Karpas-422 (cell line): ENCODE data around the gene ACTMAP. TPM values are rescaled to one million over a fixed set of nuclear protein-coding genes. Genes with fewer than 3 reads are reported as not detected.

ENCODE experiments used
- DNase-seq: peaks from one replicate; pipeline ENCODE4 v3.0.0-alpha.2; 2015
- H2AFZ ChIP-seq: fragments of 200-600 bp; sonication (generic); 2 replicates; pipeline ENCODE4 v1.6.1; 2014; ENCODE audit warnings: antibody characterized with exemption, low read length, mixed read lengths
- H3K27ac ChIP-seq: fragments of 200-600 bp; sonication (generic); 2 replicates; pipeline ENCODE4 v1.5.1; 2014; ENCODE audit warnings: mild to moderate bottlenecking, low read length, moderate library complexity
- H3K27me3 ChIP-seq: fragments of 200-600 bp; sonication (generic); 2 replicates; pipeline ENCODE4 v1.6.1; 2014; ENCODE audit warnings: low read length, mixed read lengths
- H3K36me3 ChIP-seq: fragments of 200-600 bp; sonication (generic); 2 replicates; pipeline ENCODE4 v1.6.1; 2014; ENCODE audit warnings: low read length, mixed read lengths; ENCODE audit not compliant: insufficient read depth
- H3K4me1 ChIP-seq: fragments of 200-600 bp; sonication (generic); 2 replicates; pipeline ENCODE4 v1.6.1; 2014; ENCODE audit warnings: mild to moderate bottlenecking, low read length, mixed read lengths
- H3K4me2 ChIP-seq: fragments of 200-600 bp; sonication (generic); 2 replicates; pipeline ENCODE4 v1.6.1; 2014; ENCODE audit warnings: low read length, low read depth, mild to moderate bottlenecking; ENCODE audit not compliant: poor library complexity, severe bottlenecking
- H3K4me3 ChIP-seq: fragments of 200-600 bp; sonication (generic); 2 replicates; pipeline ENCODE4 v1.5.1; 2014; ENCODE audit warnings: mild to moderate bottlenecking, antibody characterized with exemption, low read length, mixed read lengths
- H3K79me2 ChIP-seq: fragments of 200-600 bp; sonication (generic); 2 replicates; pipeline ENCODE4 v1.6.1; 2014; ENCODE audit warnings: mild to moderate bottlenecking, low read length, mixed read lengths
- H3K9ac ChIP-seq: fragments of 200-600 bp; sonication (generic); 2 replicates; pipeline ENCODE4 v1.6.0; 2014; ENCODE audit warnings: low read length
- H3K9me2 ChIP-seq: fragments of 200-600 bp; sonication (generic), shearing (Covaris generic); replicated peaks from 2 replicates; pipeline ENCODE4 v1.6.0; 2014; ENCODE audit warnings: mild to moderate bottlenecking, low read length, moderate library complexity; ENCODE audit not compliant: insufficient read depth
- H3K9me3 ChIP-seq: fragments of 300-700, 200-600 bp; sonication (generic); 2 replicates; pipeline ENCODE4 v1.6.1; 2014; ENCODE audit warnings: low read length, mixed read lengths
- H4K20me1 ChIP-seq: fragments of 200-600 bp; sonication (generic); 2 replicates; pipeline ENCODE4 v1.6.1; 2014; ENCODE audit warnings: mild to moderate bottlenecking, antibody characterized with exemption, low read length, low read depth; ENCODE audit not compliant: insufficient read depth
- total RNA-seq: library from RNA; depleted of rRNA; stranded (reverse); fragments of >200 nt; shearing (Covaris generic); gene quantifications from 2 replicates; pipeline ENCODE4 v1.2.3, GENCODE V29; 2014; ENCODE audit warnings: low replicate concordance

The ACTMAP gene
- total RNA-seq, 1 experiment from 2014 or later, result 5.8 TPM

- Histone ChIP-seq H3K9me2 (no peaks in the 10 kb centered on the region), H3K9me3 (no peaks in the 10 kb centered on the region), H4K20me1 (no peaks in the 10 kb centered on the region), H2AFZ (no peak overlapping the region), H3K9ac (no peak overlapping the region), H3K36me3 (no peaks in the 10 kb centered on the region), H3K27me3 (no peaks in the 10 kb centered on the region), H3K4me1 (peaks cover 21% of the 10 kb centered on the region), H3K4me2 (no peak overlapping the region), H3K27ac (no peak overlapping the region), H3K4me3 (no peak overlapping the region), H3K79me2 (peaks cover 20% of the 10 kb centered on the region)
- peak; percentile 72 for DNase-seq
Observed at GRCh38 chr19:40744554-40745401, 5.5 kb downstream of the ACTMAP start.

DNA sequence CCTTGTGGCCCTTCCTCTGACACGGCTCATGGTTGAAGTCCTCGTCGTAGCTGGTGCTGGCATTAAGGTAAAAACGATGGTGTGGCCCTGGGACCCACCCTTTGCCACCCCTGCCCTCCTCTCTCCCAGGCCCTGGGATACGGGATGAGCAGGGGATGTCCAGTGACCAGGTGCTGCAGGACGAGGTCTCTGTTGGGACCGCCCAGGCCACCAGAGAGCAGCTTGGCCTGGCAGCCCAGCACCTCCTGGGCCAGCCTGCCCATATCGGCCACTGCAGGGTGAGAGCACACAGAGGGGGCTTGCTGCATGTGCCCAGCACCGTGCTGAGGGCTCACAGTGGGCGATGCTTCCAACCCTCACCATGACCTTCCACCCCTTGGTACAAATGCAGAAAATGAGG lies 6.4 kb downstream of the ACTMAP start:
- Histone ChIP-seq H3K79me2 (peaks cover 13% of the 10 kb centered on the region), H2AFZ (no peak overlapping the region), H3K4me1 (peaks cover 13% of the 10 kb centered on the region), H3K36me3 (no peaks in the 10 kb centered on the region), H4K20me1 (no peaks in the 10 kb centered on the region), H3K9ac (no peak overlapping the region), H3K9me3 (no peaks in the 10 kb centered on the region), H3K4me2 (no peak overlapping the region), H3K9me2 (no peaks in the 10 kb centered on the region), H3K27ac (no peak overlapping the region), H3K4me3 (no peak overlapping the region), H3K27me3 (no peaks in the 10 kb centered on the region)
- no peak for DNase-seq

DNA sequence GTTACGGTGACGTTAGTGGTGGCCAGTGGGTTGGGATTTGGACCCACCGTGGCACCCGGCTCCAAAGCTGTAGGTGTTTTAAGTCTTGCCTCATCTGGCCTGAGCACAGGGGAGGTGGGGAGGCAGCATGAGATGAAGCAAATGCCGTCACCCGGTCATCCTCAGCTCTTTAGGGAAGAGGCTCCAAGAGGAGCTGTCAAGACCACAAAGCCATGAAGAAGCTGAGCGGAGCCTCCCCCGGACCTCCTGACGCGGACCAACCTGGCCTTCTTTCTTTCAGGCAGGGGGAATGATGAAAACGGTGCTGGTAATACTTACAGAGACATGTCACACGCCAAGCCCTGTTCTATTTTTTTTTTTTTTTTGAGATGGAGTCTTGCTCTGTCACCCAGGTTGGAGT lies 7.4 kb downstream of the ACTMAP start:
- DNase-seq, result no peak
- no peak overlapping the region for H3K27ac ChIP-seq
- H3K79me2 ChIP-seq, result peaks cover 4% of the 10 kb centered on the region
- no peaks in the 10 kb centered on the region for H3K9me2 ChIP-seq
- H3K4me3 ChIP-seq, result no peak overlapping the region
- H3K36me3 ChIP-seq, result no peaks in the 10 kb centered on the region
- no peak overlapping the region for H3K4me2 ChIP-seq
- H3K27me3 ChIP-seq, result no peaks in the 10 kb centered on the region
- no peaks in the 10 kb centered on the region for H4K20me1 ChIP-seq
- H2AFZ ChIP-seq, result no peak overlapping the region
- no peaks in the 10 kb centered on the region for H3K9me3 ChIP-seq
- H3K4me1 ChIP-seq, result peaks cover 2% of the 10 kb centered on the region
- H3K9ac ChIP-seq, result no peak overlapping the region

DNA sequence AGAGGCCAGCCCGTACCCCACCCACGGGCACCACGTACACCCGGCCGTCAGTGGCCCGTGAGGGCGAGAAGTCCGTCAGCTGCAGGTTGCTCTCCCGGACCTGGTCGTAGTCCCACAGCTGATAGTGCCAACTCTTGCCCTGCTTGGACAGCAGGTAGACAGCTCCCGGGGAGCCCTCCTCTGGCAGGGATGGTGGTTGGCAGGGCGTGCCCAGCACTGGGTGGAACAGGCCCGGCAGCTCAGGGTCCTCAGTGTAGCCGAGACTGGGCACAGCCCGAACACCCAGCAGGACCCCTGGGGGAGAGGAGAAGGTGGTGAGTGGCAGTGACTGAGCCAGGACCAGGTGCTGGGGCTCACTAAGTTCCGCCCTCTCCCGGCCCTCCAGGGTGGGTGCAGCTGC lies 7.8 kb downstream of the ACTMAP start:
- H3K4me1 ChIP-seq, result no peaks in the 10 kb centered on the region
- H3K9ac ChIP-seq, result no peak overlapping the region
- no peak overlapping the region for H2AFZ ChIP-seq
- no peak overlapping the region for H3K4me2 ChIP-seq
- H3K79me2 ChIP-seq, result no peaks in the 10 kb centered on the region
- no peaks in the 10 kb centered on the region for H4K20me1 ChIP-seq
- no peaks in the 10 kb centered on the region for H3K9me2 ChIP-seq
- H3K27me3 ChIP-seq, result no peaks in the 10 kb centered on the region
- DNase-seq, result no peak
- no peaks in the 10 kb centered on the region for H3K36me3 ChIP-seq
- H3K9me3 ChIP-seq, result no peaks in the 10 kb centered on the region
- H3K4me3 ChIP-seq, result no peak overlapping the region
- H3K27ac ChIP-seq, result no peak overlapping the region

DNA sequence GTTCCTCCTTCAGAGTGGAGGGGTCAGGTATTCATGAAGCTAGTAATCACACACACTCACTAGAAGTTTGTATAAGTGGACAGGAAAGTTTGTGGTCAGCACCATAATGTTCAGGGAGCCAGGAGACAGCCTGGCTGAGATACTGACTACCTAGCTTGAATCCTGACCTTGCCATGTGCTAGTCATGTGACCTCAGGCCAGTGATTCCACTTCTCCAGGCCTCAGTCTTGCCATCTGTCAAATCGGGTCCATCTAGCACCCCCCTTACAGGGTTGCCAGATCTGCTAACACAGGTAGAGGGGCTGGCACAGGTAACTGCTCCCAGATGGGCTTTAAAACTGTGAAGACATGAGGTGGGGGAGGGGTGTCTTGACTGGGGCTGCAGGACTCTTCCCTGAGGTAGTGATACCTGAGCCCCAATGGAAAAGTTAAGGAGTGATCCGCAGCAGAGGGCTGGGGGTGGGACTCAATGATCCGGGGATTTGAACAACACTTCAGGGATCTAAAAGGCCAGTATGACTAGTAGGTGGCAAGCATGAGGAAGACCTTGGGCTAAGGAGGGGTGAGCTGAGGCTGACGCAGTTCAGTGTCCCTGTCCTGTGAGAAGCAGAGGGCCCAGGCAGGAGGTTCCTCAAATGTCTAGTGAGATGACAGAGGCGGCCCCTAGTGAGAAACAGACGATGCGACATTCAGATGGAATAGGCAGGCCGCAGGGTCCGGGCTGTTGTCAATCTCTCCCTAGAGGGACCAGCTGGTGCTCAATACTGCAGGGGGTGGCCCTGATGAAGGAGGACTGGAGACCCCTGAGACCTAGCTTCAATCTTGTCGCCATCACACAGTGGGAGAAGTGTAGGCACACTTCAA lies 8.5 kb downstream of the ACTMAP start:
- Histone ChIP-seq H3K9ac (no peak overlapping the region), H2AFZ (no peak overlapping the region), H3K9me2 (no peaks in the 10 kb centered on the region), H3K4me2 (no peak overlapping the region), H3K27ac (no peak overlapping the region), H3K4me1 (no peaks in the 10 kb centered on the region), H3K9me3 (no peaks in the 10 kb centered on the region), H3K36me3 (no peaks in the 10 kb centered on the region), H3K4me3 (no peak overlapping the region), H3K27me3 (no peaks in the 10 kb centered on the region), H4K20me1 (no peaks in the 10 kb centered on the region), H3K79me2 (no peaks in the 10 kb centered on the region)
- no peak for DNase-seq

DNA sequence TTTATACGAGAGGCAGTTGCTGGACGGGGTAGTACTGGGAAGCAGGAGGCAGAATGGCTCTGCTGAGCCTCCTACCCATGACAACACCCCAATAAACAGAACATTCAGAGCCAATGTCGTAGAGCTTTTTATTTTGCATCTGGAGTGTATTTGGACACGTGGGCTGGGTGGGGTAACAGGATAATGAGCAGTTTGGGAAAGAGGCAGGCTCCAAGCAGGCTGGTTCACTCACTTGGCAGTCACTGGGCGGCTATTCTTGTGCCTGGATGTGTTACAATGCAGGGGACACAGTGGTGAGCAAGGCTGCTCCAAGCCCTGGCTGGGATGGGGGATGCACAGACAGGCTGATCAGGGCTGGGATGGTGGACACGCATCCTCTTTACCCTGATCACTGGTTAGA lies 9.5 kb downstream of the ACTMAP start:
- Histone ChIP-seq H3K36me3 (no peaks in the 10 kb centered on the region), H3K9me2 (no peaks in the 10 kb centered on the region), H3K27ac (no peak overlapping the region), H3K4me3 (no peak overlapping the region), H3K4me1 (no peaks in the 10 kb centered on the region), H2AFZ (no peak overlapping the region), H3K79me2 (no peaks in the 10 kb centered on the region), H4K20me1 (no peaks in the 10 kb centered on the region), H3K9me3 (no peaks in the 10 kb centered on the region), H3K4me2 (no peak overlapping the region), H3K9ac (no peak overlapping the region), H3K27me3 (no peaks in the 10 kb centered on the region)
- DNase-seq, result no peak

GRCh38 chr19:40739871-40740703 lies 10.2 kb downstream of the ACTMAP start:
- no peaks in the 10 kb centered on the region for H3K27me3 ChIP-seq
- no peak overlapping the region for H3K4me3 ChIP-seq
- 0 out of 2 replicates have a peak, but pooled peaks cover 2% of the 10 kb centered on the region for H3K36me3 ChIP-seq
- DNase-seq, result no peak
- no peak overlapping the region for H2AFZ ChIP-seq
- H3K9ac ChIP-seq, result no peak overlapping the region
- no peak overlapping the region for H3K27ac ChIP-seq
- no peaks in the 10 kb centered on the region for H3K9me2 ChIP-seq
- H3K4me2 ChIP-seq, result no peak overlapping the region
- H3K4me1 ChIP-seq, result no peaks in the 10 kb centered on the region
- H3K79me2 ChIP-seq, result no peaks in the 10 kb centered on the region
- no peaks in the 10 kb centered on the region for H3K9me3 ChIP-seq
- H4K20me1 ChIP-seq, result no peaks in the 10 kb centered on the region
